NB4 (cell line): Measurements from ENCODE around the gene RHOD.

Experiments
- DNase-seq: peaks from one replicate; pipeline ENCODE4 v3.0.0; 2010; ENCODE audit warnings: low read depth
- H3K4me3 ChIP-seq: one replicate; pipeline ENCODE4 v1.5.1; 2011; ENCODE audit warnings: mild to moderate bottlenecking, low read depth, low read length, moderate library complexity
- MYC ChIP-seq: IDR thresholded peaks from 2 replicates; pipeline ENCODE4 v1.6.1; 2011; ENCODE audit warnings: low read depth, low read length
- POLR2A ChIP-seq: IDR thresholded peaks from 2 replicates; pipeline ENCODE4 v1.6.1; 2011; ENCODE audit warnings: mild to moderate bottlenecking; ENCODE audit not compliant: insufficient read length; ENCODE audit errors: extremely low read depth
- TF ChIP-seq, protein P1 (sequence below): IDR thresholded peaks from one replicate; pipeline ENCODE4 v1.5.1; 2012; ENCODE audit warnings: low read depth, low read length
- TF ChIP-seq, protein P2 (sequence below): IDR thresholded peaks from 2 replicates; pipeline ENCODE4 v1.6.1; 2011; ENCODE audit warnings: low read depth, low read length

Gene RHOD

DNA sequence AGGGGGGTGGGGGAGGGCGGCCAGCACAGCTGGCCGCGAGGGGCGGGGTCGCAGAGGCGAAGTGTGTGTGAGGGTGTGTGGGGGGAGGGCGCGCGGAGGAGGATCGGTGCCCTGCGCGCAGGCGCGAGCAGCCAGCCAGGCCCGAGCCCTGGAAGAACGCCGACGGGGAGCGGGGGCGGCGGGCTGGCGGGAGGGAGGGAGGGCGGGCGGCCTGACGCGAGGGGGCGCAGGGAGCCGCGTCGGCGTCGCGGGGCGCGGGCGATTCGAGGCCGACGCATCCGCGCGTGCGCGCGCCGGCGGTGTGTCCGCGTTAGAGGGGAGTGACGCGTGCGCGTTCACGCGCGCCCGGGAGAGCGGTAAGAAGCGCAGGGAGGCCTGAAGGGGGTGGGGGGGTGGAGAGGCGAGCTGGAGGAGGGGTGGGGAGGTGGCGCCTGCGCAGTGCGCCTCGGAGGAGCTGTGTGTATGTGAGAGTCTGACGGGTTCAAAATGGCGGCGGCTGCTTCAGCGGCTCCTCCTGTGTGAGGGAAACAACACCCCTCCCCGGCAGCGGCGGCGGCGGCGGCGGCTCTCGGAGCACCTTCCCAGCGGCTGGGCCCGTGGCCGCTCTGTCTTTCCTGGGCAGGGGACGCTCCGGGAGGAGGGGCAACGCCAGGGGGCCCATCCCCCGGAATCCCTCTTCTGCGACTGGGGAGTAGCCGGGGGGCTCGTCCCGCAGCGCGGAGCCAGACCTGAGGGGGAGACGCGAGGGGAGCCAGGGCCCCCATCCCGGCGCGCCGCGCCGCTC is 62.3 kb downstream of the RHOD start, which contains the start of gene KDM2A:
KDM2A (plus strand) TSS at position 463 of the 784 bp plus-strand sequence. CDS start 2,054 bp downstream, outside the sequence.
- peak within 1 kb of the TSS; percentile 100 for H3K4me3 ChIP-seq
- peak; percentile 99 for DNase-seq
- TF ChIP-seq POLR2A (peak; percentile 52), MYC (peak; percentile 48; the same call in 1 of the 2 replicates)
- TF ChIP-seq, protein P1, sequence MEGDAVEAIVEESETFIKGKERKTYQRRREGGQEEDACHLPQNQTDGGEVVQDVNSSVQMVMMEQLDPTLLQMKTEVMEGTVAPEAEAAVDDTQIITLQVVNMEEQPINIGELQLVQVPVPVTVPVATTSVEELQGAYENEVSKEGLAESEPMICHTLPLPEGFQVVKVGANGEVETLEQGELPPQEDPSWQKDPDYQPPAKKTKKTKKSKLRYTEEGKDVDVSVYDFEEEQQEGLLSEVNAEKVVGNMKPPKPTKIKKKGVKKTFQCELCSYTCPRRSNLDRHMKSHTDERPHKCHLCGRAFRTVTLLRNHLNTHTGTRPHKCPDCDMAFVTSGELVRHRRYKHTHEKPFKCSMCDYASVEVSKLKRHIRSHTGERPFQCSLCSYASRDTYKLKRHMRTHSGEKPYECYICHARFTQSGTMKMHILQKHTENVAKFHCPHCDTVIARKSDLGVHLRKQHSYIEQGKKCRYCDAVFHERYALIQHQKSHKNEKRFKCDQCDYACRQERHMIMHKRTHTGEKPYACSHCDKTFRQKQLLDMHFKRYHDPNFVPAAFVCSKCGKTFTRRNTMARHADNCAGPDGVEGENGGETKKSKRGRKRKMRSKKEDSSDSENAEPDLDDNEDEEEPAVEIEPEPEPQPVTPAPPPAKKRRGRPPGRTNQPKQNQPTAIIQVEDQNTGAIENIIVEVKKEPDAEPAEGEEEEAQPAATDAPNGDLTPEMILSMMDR, result no peak
- TF ChIP-seq, protein P2, sequence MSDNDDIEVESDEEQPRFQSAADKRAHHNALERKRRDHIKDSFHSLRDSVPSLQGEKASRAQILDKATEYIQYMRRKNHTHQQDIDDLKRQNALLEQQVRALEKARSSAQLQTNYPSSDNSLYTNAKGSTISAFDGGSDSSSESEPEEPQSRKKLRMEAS, result 0 out of 2 replicates have a peak, but pooled peaks have one; percentile 40

DNA sequence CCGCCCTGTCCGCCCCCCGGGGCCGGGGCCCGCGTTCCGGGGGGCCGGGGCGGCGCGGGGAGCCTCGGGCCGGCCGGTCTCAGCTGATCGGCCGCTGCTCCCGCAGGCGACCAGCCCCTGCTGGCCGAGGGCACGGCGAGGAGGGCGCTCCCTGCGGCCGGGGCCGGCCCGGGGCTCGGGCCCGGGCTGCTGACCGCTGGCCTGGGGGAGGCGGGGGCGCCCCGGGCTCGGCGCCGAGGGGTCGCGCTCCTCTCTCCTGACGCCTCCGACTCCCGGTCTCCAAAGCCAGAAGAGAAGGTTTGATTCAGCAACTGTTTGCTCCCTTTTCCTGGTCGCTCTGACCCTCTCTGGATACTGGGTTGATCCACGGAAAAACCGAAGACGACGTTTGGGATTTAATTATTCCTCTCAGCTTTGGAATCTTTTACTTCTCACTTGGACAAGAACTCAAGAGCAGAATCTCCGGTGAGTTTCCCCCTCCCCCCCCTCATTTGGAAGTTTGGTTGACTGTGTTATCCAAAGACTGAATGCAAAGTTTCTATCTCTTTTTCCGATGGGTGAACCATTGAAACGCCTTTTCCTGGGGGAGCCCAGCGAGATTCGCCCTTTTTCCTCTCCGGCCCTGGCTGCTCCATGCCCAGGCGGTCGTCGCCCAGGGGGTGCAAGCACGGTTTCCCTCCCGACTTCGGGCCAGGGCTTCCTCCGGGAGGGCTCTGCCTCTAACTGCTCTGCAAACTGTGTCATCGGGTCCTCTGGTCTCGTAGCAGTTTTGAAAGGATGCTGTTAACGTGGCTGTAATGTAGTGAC is 63.1 kb downstream of the RHOD start:
- DNase-seq, result peak; percentile 57

DNA sequence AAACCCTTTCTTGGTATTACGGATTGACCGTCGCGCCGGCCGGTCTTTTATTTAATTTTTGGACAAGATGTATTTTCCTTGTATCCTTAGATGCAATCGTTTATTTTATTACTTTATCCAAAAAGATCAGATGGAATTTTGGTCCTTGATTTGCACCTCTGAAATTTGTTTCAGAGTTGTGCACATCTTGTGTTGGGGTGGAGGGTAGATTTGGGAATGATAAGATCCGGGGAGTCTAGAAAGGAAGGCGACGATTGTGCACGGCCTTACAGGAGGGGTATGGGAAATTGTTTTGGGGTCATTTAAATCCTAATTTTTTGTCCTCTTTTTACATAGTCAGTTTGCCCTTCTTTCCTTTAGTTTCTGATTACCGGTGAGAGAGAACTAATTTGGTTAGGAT is 63.8 kb downstream of the RHOD start:
- no peak for TF ChIP-seq POLR2A
- no peak for TF ChIP-seq MYC
- TF ChIP-seq, protein P1, result no peak
- TF ChIP-seq, protein P2, result no peak
- DNase-seq, result no peak
- peak overlapping the region; percentile 100 for H3K4me3 ChIP-seq

More for the DNA sequence above, 63.1 kb downstream of the RHOD start:
- TF ChIP-seq MYC (no peak), POLR2A (no peak)
- TF ChIP-seq, protein P1, result no peak
- TF ChIP-seq, protein P2, result no peak
- H3K4me3 ChIP-seq, result peak overlapping the region; percentile 100

DNA sequence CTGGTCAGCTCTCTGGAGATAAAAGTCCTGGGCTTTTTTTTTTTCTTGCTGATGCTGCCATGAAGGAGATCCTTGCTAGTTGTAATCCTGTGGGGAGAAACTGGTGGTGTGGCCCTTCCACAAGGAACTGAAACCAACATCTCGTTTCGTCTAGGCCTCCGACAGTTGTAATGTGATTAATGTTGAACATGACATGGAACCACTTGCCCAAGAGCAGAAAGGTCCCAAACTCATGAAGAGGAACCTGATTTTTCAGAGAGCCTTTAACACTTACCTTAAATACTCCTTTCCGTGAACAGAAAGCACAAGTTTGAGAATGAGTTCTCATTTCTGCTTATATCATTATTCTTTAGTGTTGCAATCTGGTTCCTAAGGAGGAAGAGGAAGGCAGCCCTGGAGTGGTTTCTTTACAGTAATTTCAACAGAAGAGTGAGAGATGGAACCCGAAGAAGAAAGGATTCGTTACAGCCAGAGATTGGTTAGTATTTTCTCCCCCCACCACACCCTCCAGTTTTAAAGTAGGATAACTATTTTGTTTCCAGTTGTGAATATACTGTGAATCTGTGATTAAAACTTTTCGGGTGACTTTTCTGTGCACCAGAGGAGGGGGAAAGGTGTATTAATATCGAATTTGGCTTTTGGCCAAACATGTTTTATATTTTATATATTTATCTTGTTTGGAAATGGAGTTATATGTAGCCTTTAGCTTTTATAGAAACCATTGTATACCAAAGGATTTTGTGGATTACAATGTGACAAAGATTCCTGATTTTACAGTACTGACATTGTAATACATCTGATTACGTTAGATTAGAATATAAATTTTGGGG is 64.4 kb downstream of the RHOD start:
- TF ChIP-seq, protein P2, result no peak
- peak; percentile 14 for TF ChIP-seq POLR2A
- peak overlapping the region; percentile 100 for H3K4me3 ChIP-seq
- DNase-seq, result peak; percentile 87
